Measurements from ENCODE around the gene ECT2.
"Not testable (repeated sequence)": the region's sequence is repeated elsewhere in the genome, so short reads cannot be mapped to it uniquely, and the experiment has no call there.

Gene ECT2

GRCh38 chr3:172750368-172751174 is at the start of gene ECT2:
ECT2 (plus strand) TSS chr3:172750726; CDS start chr3:172754531, 3,805 bp downstream.
- peak; percentile 99 for DNase-seq (ENCODE audit: low read depth)

GRCh38 chr3:172700936-172701455 is 49.5 kb upstream of the ECT2 start:
- DNase-seq (ENCODE audit: low read depth): no peak

- DNase-seq (ENCODE audit: low read depth): no peak
Measured at GRCh38 chr3:172701751-172702150, 48.8 kb upstream of the ECT2 start.

GRCh38 chr3:172702256-172702655 is 48.3 kb upstream of the ECT2 start:
- no peak for DNase-seq (ENCODE audit: low read depth)

- not testable (repeated sequence) for DNase-seq (ENCODE audit: low read depth)
Measured at GRCh38 chr3:172702731-172703130, 47.8 kb upstream of the ECT2 start.

- no peak for DNase-seq (ENCODE audit: low read depth)
Measured at GRCh38 chr3:172704001-172704400, 46.5 kb upstream of the ECT2 start.

- no peak for DNase-seq (ENCODE audit: low read depth)
Measured at GRCh38 chr3:172705170-172705569, 45.4 kb upstream of the ECT2 start.

- DNase-seq (ENCODE audit: low read depth): no peak
Measured at GRCh38 chr3:172707030-172707429, 43.5 kb upstream of the ECT2 start.

GRCh38 chr3:172707967-172708366 is 42.6 kb upstream of the ECT2 start:
- DNase-seq (ENCODE audit: low read depth): no peak

GRCh38 chr3:172708921-172709773 is 41.4 kb upstream of the ECT2 start:
- no peak for DNase-seq (ENCODE audit: low read depth)

GRCh38 chr3:172709774-172710663 is 40.5 kb upstream of the ECT2 start:
- no peak for DNase-seq (ENCODE audit: low read depth)

GRCh38 chr3:172710664-172711453 is 39.7 kb upstream of the ECT2 start, which contains the start of gene NCEH1:
NCEH1 (minus strand) TSS chr3:172711067; CDS start chr3:172710984, 83 bp downstream.
- DNase-seq (ENCODE audit: low read depth): peak; percentile 97

- no peak for DNase-seq (ENCODE audit: low read depth)
Measured at GRCh38 chr3:172711454-172711795, 39.1 kb upstream of the ECT2 start.

- no peak for DNase-seq (ENCODE audit: low read depth)
Measured at GRCh38 chr3:172713316-172713715, 37.2 kb upstream of the ECT2 start.

- DNase-seq (ENCODE audit: low read depth): no peak
Measured at GRCh38 chr3:172716476-172716875, 34.0 kb upstream of the ECT2 start.

GRCh38 chr3:172717493-172718088 is 32.9 kb upstream of the ECT2 start:
- DNase-seq (ENCODE audit: low read depth): no peak

GRCh38 chr3:172722536-172723040 is 27.9 kb upstream of the ECT2 start:
- not testable (repeated sequence) for DNase-seq (ENCODE audit: low read depth)

GRCh38 chr3:172726380-172726779 is 24.1 kb upstream of the ECT2 start:
- DNase-seq (ENCODE audit: low read depth): no peak

- no peak for DNase-seq (ENCODE audit: low read depth)
Measured at GRCh38 chr3:172735014-172735413, 15.5 kb upstream of the ECT2 start.

GRCh38 chr3:172739462-172739861 is 11.1 kb upstream of the ECT2 start:
- DNase-seq (ENCODE audit: low read depth): no peak

Measured in HS-27A (cell line).